DOHH2 (cell line): ENCODE measurements around the gene BIRC7.

Experiments used
- H3F3A ChIP-seq: fragments of 200-600 bp; sonication (generic), shearing (Covaris generic); 2 replicates; pipeline ENCODE4 v1.6.0; 2016; ENCODE audit warnings: antibody characterized with exemption, mild to moderate bottlenecking; ENCODE audit not compliant: control insufficient read depth, insufficient read depth
- H3K27ac ChIP-seq: fragments of 200-600 bp; sonication (generic); 2 replicates; pipeline ENCODE4 v1.5.1; 2014; ENCODE audit warnings: low read depth, mild to moderate bottlenecking, low read length, moderate library complexity
- H3K27me3 ChIP-seq: fragments of 200-600 bp; sonication (generic); 2 replicates; pipeline ENCODE4 v1.6.1; 2014; ENCODE audit warnings: mild to moderate bottlenecking, low read length, mixed read lengths; ENCODE audit not compliant: control insufficient read depth
- H3K36me3 ChIP-seq: fragments of 200-600 bp; sonication (generic); 2 replicates; pipeline ENCODE4 v1.6.1; 2014; ENCODE audit warnings: mild to moderate bottlenecking, low read length, moderate library complexity, mixed read lengths; ENCODE audit not compliant: control insufficient read depth
- H3K4me1 ChIP-seq: fragments of 200-600 bp; sonication (generic); 2 replicates; pipeline ENCODE4 v1.6.1; 2014; ENCODE audit warnings: mild to moderate bottlenecking, low read length, mixed read lengths; ENCODE audit not compliant: control insufficient read depth
- H3K4me2 ChIP-seq: fragments of 200-600 bp; sonication (generic); 2 replicates; pipeline ENCODE4 v1.6.0; 2014; ENCODE audit warnings: mild to moderate bottlenecking, low read length, moderate library complexity
- H3K4me3 ChIP-seq: fragments of 200-600 bp; sonication (generic); 2 replicates; pipeline ENCODE4 v1.5.1; 2014; ENCODE audit warnings: mild to moderate bottlenecking, low read length, mixed read lengths
- H3K79me2 ChIP-seq: fragments of 200-600 bp; sonication (generic); 2 replicates; pipeline ENCODE4 v1.6.1; 2014; ENCODE audit warnings: mild to moderate bottlenecking, low read length, mixed read lengths; ENCODE audit not compliant: control insufficient read depth
- H3K9me2 ChIP-seq: fragments of 200-600 bp; sonication (generic); replicated peaks from 2 replicates; pipeline ENCODE4 v1.6.1; 2014; ENCODE audit warnings: mild to moderate bottlenecking, low read length, mixed read lengths; ENCODE audit not compliant: control insufficient read depth
- H3K9me3 ChIP-seq: fragments of 200-600 bp; sonication (generic); 2 replicates; pipeline ENCODE4 v1.6.1; 2014; ENCODE audit warnings: antibody characterized with exemption, low read length, mixed read lengths; ENCODE audit not compliant: control insufficient read depth, insufficient read depth
- H4K20me1 ChIP-seq: fragments of 200-600 bp; sonication (generic); 2 replicates; pipeline ENCODE4 v1.6.0; 2014; ENCODE audit warnings: low read depth, mild to moderate bottlenecking, antibody characterized with exemption, low read length, moderate library complexity; ENCODE audit not compliant: control insufficient read depth, insufficient read depth
- CTCF ChIP-seq: fragments of 200-600 bp; sonication (generic); IDR thresholded peaks from one replicate; pipeline ENCODE4 v1.5.1; 2014; ENCODE audit warnings: antibody characterized with exemption, mild to moderate bottlenecking, low read depth, low read length; ENCODE audit not compliant: poor library complexity, severe bottlenecking
- EZH2phosphoT487 ChIP-seq: fragments of 200-600 bp; sonication (generic); IDR thresholded peaks from 2 replicates; pipeline ENCODE4 v1.6.1; 2017; ENCODE audit warnings: borderline replicate concordance, mild to moderate bottlenecking, antibody characterized with exemption, low read length, moderate library complexity, mixed read lengths

The BIRC7 gene

GRCh38 chr20:63275825-63276224 is 40.1 kb downstream of the BIRC7 start:
- no peak for TF ChIP-seq CTCF
- no peak for TF ChIP-seq EZH2phosphoT487
- Histone ChIP-seq H3K9me3 (no peaks in the 10 kb centered on the region), H3K79me2 (peaks cover 46% of the 10 kb centered on the region), H3K4me2 (no peak overlapping the region), H3F3A (no peaks in the 10 kb centered on the region), H3K4me1 (peaks cover 12% of the 10 kb centered on the region), H3K27me3 (no peaks in the 10 kb centered on the region), H4K20me1 (peaks cover 12% of the 10 kb centered on the region), H3K36me3 (peaks cover 32% of the 10 kb centered on the region), H3K9me2 (no peaks in the 10 kb centered on the region), H3K4me3 (no peak overlapping the region), H3K27ac (no peak overlapping the region)

GRCh38 chr20:63276956-63277355 is 41.3 kb downstream of the BIRC7 start:
- Histone ChIP-seq H3K4me3 (no peak overlapping the region), H3K36me3 (peaks cover 37% of the 10 kb centered on the region), H3K27ac (no peak overlapping the region), H3K27me3 (no peaks in the 10 kb centered on the region), H3K4me2 (no peak overlapping the region), H3K4me1 (peaks cover 8% of the 10 kb centered on the region), H3K9me2 (no peaks in the 10 kb centered on the region), H3F3A (no peaks in the 10 kb centered on the region), H3K9me3 (no peaks in the 10 kb centered on the region), H4K20me1 (peaks cover 12% of the 10 kb centered on the region), H3K79me2 (peaks cover 46% of the 10 kb centered on the region)
- TF ChIP-seq CTCF, result no peak
- no peak for TF ChIP-seq EZH2phosphoT487

GRCh38 chr20:63277466-63278272 is 42.0 kb downstream of the BIRC7 start:
- no peak overlapping the region for H3K4me3 ChIP-seq
- H3K27me3 ChIP-seq, result no peaks in the 10 kb centered on the region
- H3K27ac ChIP-seq, result no peak overlapping the region
- H3K4me2 ChIP-seq, result no peak overlapping the region
- peaks cover 12% of the 10 kb centered on the region for H4K20me1 ChIP-seq
- TF ChIP-seq EZH2phosphoT487 (no peak), CTCF (no peak)
- H3K9me2 ChIP-seq, result no peaks in the 10 kb centered on the region
- H3K79me2 ChIP-seq, result peaks cover 45% of the 10 kb centered on the region
- H3K36me3 ChIP-seq, result peaks cover 37% of the 10 kb centered on the region
- no peaks in the 10 kb centered on the region for H3K9me3 ChIP-seq
- peaks cover 7% of the 10 kb centered on the region for H3K4me1 ChIP-seq
- no peaks in the 10 kb centered on the region for H3F3A ChIP-seq
